H9 (cell line): ENCODE measurements around the gene CHRNA10. TPM values are rescaled to one million over a fixed set of nuclear protein-coding genes. Genes with fewer than 3 reads are reported as not detected.

Experiments used
- DNase-seq: peaks from one replicate; pipeline ENCODE4 v3.0.0-alpha.2; 2017
- H2AFZ ChIP-seq: one replicate; pipeline ENCODE4 v1.6.1; 2013; ENCODE audit warnings: mild to moderate bottlenecking, low read length, control low read depth, moderate library complexity
- H2AK5ac ChIP-seq: 2 replicates; pipeline ENCODE4 v1.6.1; 2013; ENCODE audit warnings: low read length, control low read depth, mixed read lengths; ENCODE audit not compliant: insufficient read length
- H2BK120ac ChIP-seq: one replicate; pipeline ENCODE4 v1.6.1; 2013; ENCODE audit warnings: low read depth, mild to moderate bottlenecking, low read length, control low read depth, inconsistent platforms; ENCODE audit not compliant: poor library complexity, severe bottlenecking
- H2BK12ac ChIP-seq: 2 replicates; pipeline ENCODE4 v1.6.1; 2013; ENCODE audit warnings: low read length, control low read depth, mixed read lengths, low read depth; ENCODE audit not compliant: insufficient read length
- H2BK15ac ChIP-seq: 2 replicates; pipeline ENCODE4 v1.6.1; 2013; ENCODE audit warnings: low read depth, low read length, control low read depth
- H2BK20ac ChIP-seq: one replicate; pipeline ENCODE4 v1.6.1; 2013; ENCODE audit warnings: low read depth, mild to moderate bottlenecking, low read length, control low read depth, inconsistent platforms; ENCODE audit not compliant: poor library complexity, severe bottlenecking
- H2BK5ac ChIP-seq: 2 replicates; pipeline ENCODE4 v1.6.1; 2013; ENCODE audit warnings: low read length, control low read depth, mixed read lengths; ENCODE audit not compliant: insufficient read length
- H3K14ac ChIP-seq: 2 replicates; pipeline ENCODE4 v1.6.1; 2013; ENCODE audit warnings: low read length, control low read depth; ENCODE audit not compliant: insufficient read depth
- H3K18ac ChIP-seq: 2 replicates; pipeline ENCODE4 v1.6.1; 2013; ENCODE audit warnings: low read depth, mild to moderate bottlenecking, mixed read lengths, low read length, control low read depth; ENCODE audit not compliant: insufficient read length
- H3K23ac ChIP-seq: 2 replicates; pipeline ENCODE4 v1.6.1; 2013; ENCODE audit warnings: low read length, control low read depth, mixed read lengths, low read depth; ENCODE audit not compliant: insufficient read length
- H3K23me2 ChIP-seq: 2 replicates; pipeline ENCODE4 v1.6.1; 2013; ENCODE audit warnings: low read depth, mild to moderate bottlenecking, mixed read lengths, low read length, control low read depth; ENCODE audit not compliant: insufficient read length, poor library complexity, severe bottlenecking
- H3K27ac ChIP-seq: 2 replicates; pipeline ENCODE4 v1.5.1; 2013; ENCODE audit warnings: low read length, control low read depth, mixed read lengths, low read depth; ENCODE audit not compliant: insufficient read length
- H3K27me3 ChIP-seq: 2 replicates; pipeline ENCODE4 v1.6.1; 2013; ENCODE audit warnings: low read length, control low read depth, inconsistent platforms; ENCODE audit not compliant: insufficient read depth
- H3K4ac ChIP-seq: 2 replicates; pipeline ENCODE4 v1.6.1; 2013; ENCODE audit warnings: low read depth, mild to moderate bottlenecking, control low read depth, inconsistent platforms, low read length, moderate library complexity
- H3K4me1 ChIP-seq: 2 replicates; pipeline ENCODE4 v1.6.1; 2013; ENCODE audit warnings: low read length, control low read depth, inconsistent platforms; ENCODE audit not compliant: insufficient read depth
- H3K4me2 ChIP-seq: 2 replicates; pipeline ENCODE4 v1.6.1; 2013; ENCODE audit warnings: low read length, control low read depth, mixed read lengths; ENCODE audit not compliant: insufficient read length, insufficient read depth
- H3K56ac ChIP-seq: 2 replicates; pipeline ENCODE4 v1.6.1; 2013; ENCODE audit warnings: low read depth, mild to moderate bottlenecking, mixed read lengths, low read length, control low read depth; ENCODE audit not compliant: insufficient read length
- H3K79me1 ChIP-seq: 2 replicates; pipeline ENCODE4 v1.6.1; 2013; ENCODE audit warnings: low read depth, mild to moderate bottlenecking, moderate library complexity, low read length, control low read depth, inconsistent platforms; ENCODE audit not compliant: insufficient read depth, poor library complexity, severe bottlenecking
- H3K79me2 ChIP-seq: 2 replicates; pipeline ENCODE4 v1.6.1; 2013; ENCODE audit warnings: low read length, control low read depth, inconsistent platforms; ENCODE audit not compliant: insufficient read depth
- H3K9ac ChIP-seq: 2 replicates; pipeline ENCODE4 v1.6.1; 2013; ENCODE audit warnings: low read length, control low read depth, mixed read lengths; ENCODE audit not compliant: insufficient read length; ENCODE audit errors: extremely low read depth
- H3K9me3 ChIP-seq: one replicate; pipeline ENCODE4 v1.6.1; 2013; ENCODE audit warnings: low read depth, low read length, inconsistent platforms; ENCODE audit not compliant: control insufficient read depth
- H3T11ph ChIP-seq: one replicate; pipeline ENCODE4 v1.6.1; 2013; ENCODE audit warnings: mild to moderate bottlenecking, low read length, control low read depth, inconsistent platforms
- H4K20me1 ChIP-seq: one replicate; pipeline ENCODE4 v1.6.1; 2013; ENCODE audit not compliant: control insufficient read depth, insufficient read length, insufficient read depth
- H4K5ac ChIP-seq: 2 replicates; pipeline ENCODE4 v1.6.1; 2013; ENCODE audit warnings: low read depth, mild to moderate bottlenecking, mixed read lengths, low read length, control low read depth; ENCODE audit not compliant: insufficient read length
- H4K8ac ChIP-seq: replicated peaks from 2 replicates; pipeline ENCODE4 v1.6.1; 2013; ENCODE audit warnings: low read length, control low read depth, mixed read lengths, low read depth; ENCODE audit not compliant: insufficient read length
- H4K91ac ChIP-seq: 2 replicates; pipeline ENCODE4 v1.6.1; 2013; ENCODE audit warnings: low read depth, mild to moderate bottlenecking, moderate library complexity, mixed read lengths, low read length, control low read depth; ENCODE audit not compliant: insufficient read length
- H3K27ac Mint-ChIP-seq, 3 experiments: 2 replicates in 2 of 3; 3 replicates in 1 of 3; pipeline ENCODE4 v1.8.0; 2020 to 2021; ENCODE audit warnings: mixed read lengths in 3 of 3, mild to moderate bottlenecking in 1 of 3, moderate library complexity in 1 of 3
- H3K27me3 Mint-ChIP-seq: 2 replicates; pipeline ENCODE4 v1.8.0; 2021; ENCODE audit warnings: low read depth, mild to moderate bottlenecking, moderate library complexity, mixed read lengths
- H3K36me3 Mint-ChIP-seq, 3 experiments: 2 replicates in 2 of 3; 3 replicates in 1 of 3; pipeline ENCODE4 v1.8.0; 2020 to 2021; ENCODE audit warnings: low read depth in 3 of 3, mixed read lengths in 3 of 3; ENCODE audit not compliant: insufficient read depth in 1 of 3
- H3K4me1 Mint-ChIP-seq, 2 experiments: 2 replicates each; pipeline ENCODE4 v1.8.0; 2020; ENCODE audit warnings: mixed read lengths in 2 of 2
- H3K4me3 Mint-ChIP-seq, 2 experiments: 2 replicates in 1 of 2; 3 replicates in 1 of 2; pipeline ENCODE4 v1.8.0; 2020 to 2021; ENCODE audit warnings: mild to moderate bottlenecking in 2 of 2, mixed read lengths in 2 of 2, moderate library complexity in 1 of 2
- H3K9me3 Mint-ChIP-seq, 2 experiments: 2 replicates in 1 of 2; 3 replicates in 1 of 2; pipeline ENCODE4 v1.8.0; 2020; ENCODE audit warnings: mild to moderate bottlenecking in 2 of 2, mixed read lengths in 2 of 2, moderate library complexity in 1 of 2
- CTCF ChIP-seq: fragments of 200-600 bp; sonication (generic); conservative IDR thresholded peaks from 3 replicates; pipeline ENCODE4 v1.8.0; 2021; ENCODE audit warnings: antibody characterized with exemption, mild to moderate bottlenecking
- WGBS: extraction: QIAGEN DNeasy Blood & Tissue Kit; methylation state at CpG from one replicate; pipeline ENCODE4 v1.1.7; 2013; ENCODE audit warnings: missing lambda C conversion rate, low lambda C conversion rate, mixed read lengths; ENCODE audit not compliant: insufficient read length; ENCODE audit errors: extremely low coverage; 5-methylcytosine and 5-hydroxymethylcytosine counted together
- total RNA-seq: library from RNA; stranded (reverse); gene quantifications from 2 replicates; pipeline ENCODE4 v1.2.1, GENCODE V29; 2021

The CHRNA10 gene
- total RNA-seq, 1 experiment from 2014 or later = 2.4 TPM

- Histone ChIP-seq H3K18ac (peak overlapping the region; percentile 80), H2BK120ac (no peak overlapping the region), H3K14ac (peak overlapping the region; percentile 69; the same call in 1 of the 2 replicates), H3K23ac (no peak overlapping the region), H3K4ac (no peak overlapping the region), H3K9ac (peak overlapping the region; percentile 30), H3K27ac (peak overlapping the region; percentile 1), H2BK20ac (no peak overlapping the region), H3K79me1 (no peaks in the 10 kb centered on the region), H2AK5ac (no peak overlapping the region), H2AFZ (no peak overlapping the region), H2BK5ac (no peak overlapping the region), H4K20me1 (no peaks in the 10 kb centered on the region), H4K8ac (no peak overlapping the region), H3K4me1 (no peaks in the 10 kb centered on the region), H3K9me3 (no peaks in the 10 kb centered on the region), H3K79me2 (no peaks in the 10 kb centered on the region), H3K23me2 (peaks cover 13% of the 10 kb centered on the region), H3K4me2 (peak overlapping the region; percentile 82), H2BK15ac (no peak overlapping the region), H4K91ac (no peak overlapping the region), H4K5ac (no peak overlapping the region), H3K56ac (no peak overlapping the region), H3K27me3 (no peaks in the 10 kb centered on the region), H3T11ph (no peak overlapping the region), H2BK12ac (no peak overlapping the region)
- peaks cover 5 to 15% (median 7%) of the 10 kb centered on the region in 3 experiments; a peak in 6 of 7 replicates for H3K36me3 Mint-ChIP-seq
- peak overlapping the region; percentile 96 to 99 (median 99) for H3K27ac Mint-ChIP-seq
- TF ChIP-seq CTCF = no peak
- no CpG with 5 or more reads among the region's 55 CpGs for WGBS
- peak overlapping the region; percentile 73 to 91 for H3K4me3 Mint-ChIP-seq
- H3K27me3 Mint-ChIP-seq = peaks cover 28% of the 10 kb centered on the region
- peaks cover 11 to 17% of the 10 kb centered on the region in 2 experiments for H3K9me3 Mint-ChIP-seq
- peaks cover 9 to 13% of the 10 kb centered on the region in 2 experiments for H3K4me1 Mint-ChIP-seq
- DNase-seq = peak; percentile 98
Measured at GRCh38 chr11:3642071-3642951, 28.9 kb downstream of the CHRNA10 start.
